ENCODE results near the gene BRAP. TPM values are rescaled to one million over a fixed set of nuclear protein-coding genes. Genes with fewer than 3 reads are reported as not detected.

BRAP gene
- total RNA-seq, 1 experiment from 2014 or later = 18.3 TPM

GRCh38 chr12:111642681-111643426, 42.9 kb downstream of the BRAP start (continued):
- TF ChIP-seq ZNF425 (CRISPR knock-in tag; conservative IDR thresholded peaks at IDR 0.05) = no peak
- no peak for TF ChIP-seq EMX1 (CRISPR knock-in tag; IDR thresholded peaks at IDR 0.05)
- no peak for TF ChIP-seq RELA (CRISPR knock-in tag; IDR thresholded peaks at IDR 0.05; ENCODE audit: borderline replicate concordance)

- no peak overlapping the region for H3K4me3 Mint-ChIP-seq
- DNase-seq (ENCODE audit: low spot score) (no peak), ATAC-seq (no peak)
- peak overlapping the region; percentile 45; the same call in 1 of the 2 replicates for H3K27ac Mint-ChIP-seq
- H3K4me1 Mint-ChIP-seq = peaks cover 18% of the 10 kb centered on the region
- CTCF ChIA-PET = no interaction called here
- peaks cover 23% of the 10 kb centered on the region for H3K36me3 Mint-ChIP-seq
- TF ChIP-seq NFATC4 (CRISPR knock-in tag; IDR thresholded peaks at IDR 0.05) = no peak
- no peak for TF ChIP-seq EMX1 (CRISPR knock-in tag; IDR thresholded peaks at IDR 0.05)
- H3K9me3 Mint-ChIP-seq = no peaks in the 10 kb centered on the region
- POLR2A ChIA-PET = no interaction called here
- no peaks in the 10 kb centered on the region for H3K27me3 Mint-ChIP-seq (ENCODE audit: low read depth)
Observed at GRCh38 chr12:111640506-111640905, 45.2 kb downstream of the BRAP start.

GRCh38 chr12:111638556-111638955, 47.2 kb downstream of the BRAP start:
- TF ChIP-seq RELA (CRISPR knock-in tag; IDR thresholded peaks at IDR 0.05; ENCODE audit: borderline replicate concordance) = no peak
- TF ChIP-seq ATF6 (CRISPR knock-in tag; IDR thresholded peaks at IDR 0.05) = no peak
- TF ChIP-seq E2F1 (CRISPR knock-in tag; IDR thresholded peaks at IDR 0.05) = no peak
- TF ChIP-seq EMX1 (CRISPR knock-in tag; IDR thresholded peaks at IDR 0.05) = no peak
- no peak for TF ChIP-seq ZNF671 (CRISPR knock-in tag; IDR thresholded peaks at IDR 0.05)
- TF ChIP-seq, protein P1, sequence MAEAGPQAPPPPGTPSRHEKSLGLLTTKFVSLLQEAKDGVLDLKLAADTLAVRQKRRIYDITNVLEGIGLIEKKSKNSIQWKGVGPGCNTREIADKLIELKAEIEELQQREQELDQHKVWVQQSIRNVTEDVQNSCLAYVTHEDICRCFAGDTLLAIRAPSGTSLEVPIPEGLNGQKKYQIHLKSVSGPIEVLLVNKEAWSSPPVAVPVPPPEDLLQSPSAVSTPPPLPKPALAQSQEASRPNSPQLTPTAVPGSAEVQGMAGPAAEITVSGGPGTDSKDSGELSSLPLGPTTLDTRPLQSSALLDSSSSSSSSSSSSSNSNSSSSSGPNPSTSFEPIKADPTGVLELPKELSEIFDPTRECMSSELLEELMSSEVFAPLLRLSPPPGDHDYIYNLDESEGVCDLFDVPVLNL (CRISPR knock-in tag; IDR thresholded peaks at IDR 0.05; ENCODE audit: borderline replicate concordance, low read depth) = no peak
- TF ChIP-seq ATF2 (CRISPR knock-in tag; IDR thresholded peaks at IDR 0.05; ENCODE audit: borderline replicate concordance, low read depth) = no peak
- POLR2A ChIA-PET = no interaction called here
- peak overlapping the region; percentile 62 for H3K27ac Mint-ChIP-seq
- no peak overlapping the region for H3K4me3 Mint-ChIP-seq
- CTCF ChIA-PET = no interaction called here
- H3K4me1 Mint-ChIP-seq = peaks cover 22% of the 10 kb centered on the region
- H3K27me3 Mint-ChIP-seq (ENCODE audit: low read depth) = no peaks in the 10 kb centered on the region
- ATAC-seq (no peak), DNase-seq (ENCODE audit: low spot score) (no peak)
- H3K9me3 Mint-ChIP-seq = no peaks in the 10 kb centered on the region
- H3K36me3 Mint-ChIP-seq = peaks cover 10% of the 10 kb centered on the region

Data from WTC11 (cell line).